GOT3 (cell line): ENCODE data around the gene KIF1A.
"Not testable (repeated sequence)": the region's sequence is repeated elsewhere in the genome, so short reads cannot be mapped to it uniquely, and the experiment has no call there.

ENCODE experiments used
- DNase-seq: peaks from one replicate; lab custom pipeline; 2025; ENCODE audit warnings: mixed read lengths; lab: John Stamatoyannopoulos, UW

KIF1A gene

GRCh38 chr2:240687045-240687740 lies 132.8 kb downstream of the KIF1A start:
- no peak for DNase-seq

GRCh38 chr2:240686460-240686859 lies 133.6 kb downstream of the KIF1A start:
- no peak for DNase-seq

GRCh38 chr2:240685771-240686371 lies 134.1 kb downstream of the KIF1A start:
- no peak for DNase-seq

GRCh38 chr2:240683980-240684728 lies 135.9 kb downstream of the KIF1A start:
- not testable (repeated sequence) for DNase-seq

- DNase-seq: not testable (repeated sequence)
Observed at GRCh38 chr2:240683329-240683979, 136.6 kb downstream of the KIF1A start.

GRCh38 chr2:240682431-240683224 lies 137.4 kb downstream of the KIF1A start, which contains the start of gene AQP12B:
Gene AQP12B, minus strand, starts transcription at chr2:240682885. Its CDS starts 48 bp downstream, at chr2:240682837.
- not testable (repeated sequence) for DNase-seq

- not testable (repeated sequence) for DNase-seq
Observed at GRCh38 chr2:240680185-240680584, 139.8 kb downstream of the KIF1A start.

GRCh38 chr2:240678909-240679308 lies 141.1 kb downstream of the KIF1A start:
- not testable (repeated sequence) for DNase-seq

GRCh38 chr2:240678043-240678442 lies 142.0 kb downstream of the KIF1A start:
- DNase-seq: not testable (repeated sequence)

- not testable (repeated sequence) for DNase-seq
Observed at GRCh38 chr2:240675345-240675744, 144.7 kb downstream of the KIF1A start.

GRCh38 chr2:240674461-240675184 lies 145.4 kb downstream of the KIF1A start:
- DNase-seq: not testable (repeated sequence)

- DNase-seq: no peak
Observed at GRCh38 chr2:240672701-240673190, 147.3 kb downstream of the KIF1A start.

GRCh38 chr2:240672076-240672700 lies 147.8 kb downstream of the KIF1A start:
- DNase-seq: no peak

- DNase-seq: no peak
Observed at GRCh38 chr2:240670950-240671349, 149.1 kb downstream of the KIF1A start.

GRCh38 chr2:240670402-240670801 lies 149.6 kb downstream of the KIF1A start:
- DNase-seq: no peak

- DNase-seq: no peak
Observed at GRCh38 chr2:240664622-240665021, 155.4 kb downstream of the KIF1A start.
